Measurements from ENCODE around the gene NUDT14. TPM values are rescaled to one million over a fixed set of nuclear protein-coding genes. Genes with fewer than 3 reads are reported as not detected.

Gene NUDT14
- 48.6 TPM for total RNA-seq
- 59.1 TPM for polyA plus RNA-seq (ENCODE audit: insufficient read depth, low read depth, low replicate concordance)
- long read RNA-seq, donor 1, transcript NUDT14-202 (5 exons, 845 nt): major isoform, 12 of 14 reads
- long read RNA-seq, donor 1, partial matches to known transcripts: 0 of 14 reads
- long read RNA-seq, donor 1, other reads (novel, unspliced or antisense): 0 of 14 reads
- long read RNA-seq, donor 2, transcript NUDT14-202 (5 exons, 845 nt): major isoform, 22 of 25 reads
- long read RNA-seq, donor 2, partial matches to known transcripts: 0 of 25 reads
- long read RNA-seq, donor 2, other reads (novel, unspliced or antisense): 0 of 25 reads
- long read RNA-seq, donor 3, transcript NUDT14-202 (5 exons, 845 nt): major isoform, 27 of 31 reads
- long read RNA-seq, donor 3, partial matches to known transcripts: 0 of 31 reads
- long read RNA-seq, donor 3, other reads (novel, unspliced or antisense): 0 of 31 reads
- long read RNA-seq, donor 4, transcript NUDT14-202 (5 exons, 845 nt): major isoform, 13 of 15 reads
- long read RNA-seq, donor 4, partial matches to known transcripts: 0 of 15 reads
- long read RNA-seq, donor 4, other reads (novel, unspliced or antisense): 0 of 15 reads
- long read RNA-seq, donor 5: 0 reads
- long read RNA-seq, donor 6, transcript NUDT14-202 (5 exons, 845 nt): major isoform, 24 of 25 reads
- long read RNA-seq, donor 6, partial matches to known transcripts: 0 of 25 reads
- long read RNA-seq, donor 6, other reads (novel, unspliced or antisense): 0 of 25 reads
- long read RNA-seq, donor 7, partial matches to known transcripts: 2 of 22 reads
- long read RNA-seq, donor 7, other reads (novel, unspliced or antisense): 12 of 22 reads
- long read RNA-seq, donor 8, transcript NUDT14-202 (5 exons, 845 nt): major isoform, 10 of 12 reads
- long read RNA-seq, donor 8, partial matches to known transcripts: 0 of 12 reads
- long read RNA-seq, donor 8, other reads (novel, unspliced or antisense): 0 of 12 reads
- long read RNA-seq, donor 9, transcript NUDT14-202 (5 exons, 845 nt): major isoform, 12 of 14 reads
- long read RNA-seq, donor 9, partial matches to known transcripts: 0 of 14 reads
- long read RNA-seq, donor 9, other reads (novel, unspliced or antisense): 0 of 14 reads
- long read RNA-seq, donor 10, transcript NUDT14-202 (5 exons, 845 nt): major isoform, 18 of 20 reads
- long read RNA-seq, donor 10, partial matches to known transcripts: 0 of 20 reads
- long read RNA-seq, donor 10, other reads (novel, unspliced or antisense): 0 of 20 reads

GRCh38 chr14:105180592-105181548, at the start of gene NUDT14:
TSS of gene NUDT14 (minus strand) at chr14:105181312. CDS start at chr14:105181209, 103 bp downstream.
- H3K9me3 ChIP-seq (ENCODE audit: control insufficient read depth in 2 of 3, insufficient read depth in 1 of 3, low read length in 3 of 3): no peaks in the 10 kb centered on the region
- DNase-seq: peak; percentile 65 to 95 (median 88)
- intact Hi-C loops (cut with DNase I): no loop called here
- TF ChIP-seq CTCF (IDR thresholded peaks at IDR 0.05; ENCODE audit: borderline replicate concordance, extremely low read depth, insufficient read depth): no peak
- no peaks in the 10 kb centered on the region for H3K36me3 ChIP-seq (ENCODE audit: control insufficient read depth in 2 of 3, insufficient read depth in 3 of 3, low read length in 3 of 3)
- H3K9ac ChIP-seq (ENCODE audit: low read length in 3 of 3): peak within 1 kb of the TSS in 1 of 3 donors; percentile 59
- H3K27me3 ChIP-seq (ENCODE audit: control insufficient read depth, insufficient read depth, low read length): no peaks in the 10 kb centered on the region
- FAIRE-seq: no peak
- peaks cover 0 to 12% (median 0%) of the 10 kb centered on the region in 3 donors for H3K4me1 ChIP-seq (ENCODE audit: control insufficient read depth in 2 of 3, insufficient read depth in 2 of 3, low read depth in 1 of 3, low read length in 3 of 3)
- no peak within 1 kb of the TSS for H3K27ac ChIP-seq (ENCODE audit: low read depth in 2 of 2, low read length in 2 of 2)
- H3K4me3 ChIP-seq (ENCODE audit: low read length in 3 of 3): peak within 1 kb of the TSS; percentile 18 to 65 (median 37)

- no peak overlapping the region for H3K9ac ChIP-seq (ENCODE audit: low read length in 3 of 3)
- intact Hi-C loops (cut with DNase I): no loop called here
- no peak overlapping the region for H3K27ac ChIP-seq (ENCODE audit: low read depth in 2 of 2, low read length in 2 of 2)
- no peak for FAIRE-seq
- no peak for TF ChIP-seq CTCF (IDR thresholded peaks at IDR 0.05; ENCODE audit: borderline replicate concordance, extremely low read depth, insufficient read depth)
- H3K36me3 ChIP-seq (ENCODE audit: control insufficient read depth in 2 of 3, insufficient read depth in 3 of 3, low read length in 3 of 3): peaks cover 0 to 6% (median 0%) of the 10 kb centered on the region in 3 donors
- H3K4me1 ChIP-seq (ENCODE audit: control insufficient read depth in 2 of 3, insufficient read depth in 2 of 3, low read depth in 1 of 3, low read length in 3 of 3): peaks cover 0 to 5% (median under 1%) of the 10 kb centered on the region in 3 donors
- peak in 1 of 5 donors; percentile 55 for DNase-seq
- H3K9me3 ChIP-seq (ENCODE audit: control insufficient read depth in 2 of 3, insufficient read depth in 1 of 3, low read length in 3 of 3): no peaks in the 10 kb centered on the region
- H3K4me3 ChIP-seq (ENCODE audit: low read length in 3 of 3): no peak overlapping the region
- no peaks in the 10 kb centered on the region for H3K27me3 ChIP-seq (ENCODE audit: control insufficient read depth, insufficient read depth, low read length)
These were observed 48.1 kb upstream of the NUDT14 start for GRCh38 chr14:105229099-105229655.

All from kidney (tissue), 22 donors.